DND-41 (cell line): ENCODE measurements around the gene VTI1A.
"Not testable (repeated sequence)": the region's sequence is repeated elsewhere in the genome, so short reads cannot be mapped to it uniquely, and the experiment has no call there.

Source experiments
- ATAC-seq: fragments of 200-7000 bp; cut with Tn5 transposase; 3 replicates; pipeline ENCODE4 v1.9.1; 2021; ENCODE audit warnings: low read depth; ENCODE audit not compliant: insufficient read depth
- DNase-seq: peaks from one replicate; pipeline ENCODE4 v3.0.0-alpha.2; 2020
- H2AFZ ChIP-seq: 2 replicates; pipeline ENCODE4 v1.6.0; 2012; ENCODE audit warnings: low read depth, low read length
- H3K27ac ChIP-seq: 2 replicates; pipeline ENCODE4 v1.5.1; 2012; ENCODE audit warnings: low read length, inconsistent platforms
- H3K27me3 ChIP-seq: fragments of 200-600 bp; sonication (generic); 2 replicates; pipeline ENCODE4 v1.6.0; 2012; ENCODE audit warnings: low read length, mild to moderate bottlenecking, inconsistent platforms; ENCODE audit not compliant: insufficient read depth, poor library complexity
- H3K36me3 ChIP-seq: 2 replicates; pipeline ENCODE4 v1.5.1; 2012; ENCODE audit warnings: low read length, inconsistent platforms; ENCODE audit not compliant: insufficient read depth
- H3K4me1 ChIP-seq: 2 replicates; pipeline ENCODE4 v1.5.1; 2012; ENCODE audit warnings: mild to moderate bottlenecking, low read length; ENCODE audit not compliant: insufficient read depth
- H3K4me2 ChIP-seq: 2 replicates; pipeline ENCODE4 v1.6.0; 2012; ENCODE audit warnings: mild to moderate bottlenecking, moderate library complexity, low read length, inconsistent platforms; ENCODE audit not compliant: insufficient read depth
- H3K4me3 ChIP-seq, 2 experiments: fragments of 200-600 bp in 1 of 2; shearing (Covaris generic) in 1 of 2; 2 replicates each; pipeline ENCODE4 v1.5.1; 2012 to 2016; ENCODE audit warnings: inconsistent platforms in 2 of 2, low read length in 2 of 2, mild to moderate bottlenecking in 2 of 2, low read depth in 1 of 2, moderate library complexity in 1 of 2
- H3K79me2 ChIP-seq: 2 replicates; pipeline ENCODE4 v1.6.0; 2012; ENCODE audit warnings: low read length, inconsistent platforms; ENCODE audit not compliant: insufficient read depth
- H3K9ac ChIP-seq: 2 replicates; pipeline ENCODE4 v1.6.0; 2012; ENCODE audit warnings: low read depth, mild to moderate bottlenecking, inconsistent platforms, low read length, moderate library complexity
- H3K9me3 ChIP-seq: 2 replicates; pipeline ENCODE4 v1.5.1; 2012; ENCODE audit warnings: low read length, moderate library complexity, mild to moderate bottlenecking, inconsistent platforms; ENCODE audit not compliant: insufficient read depth, severe bottlenecking
- H4K20me1 ChIP-seq: 2 replicates; pipeline ENCODE4 v1.6.0; 2012; ENCODE audit warnings: low read length; ENCODE audit not compliant: insufficient read depth
- CTCF ChIP-seq: IDR thresholded peaks from 2 replicates; pipeline ENCODE4 v1.5.1; 2012; ENCODE audit warnings: borderline replicate concordance, low read length, moderate library complexity, mild to moderate bottlenecking; ENCODE audit not compliant: poor library complexity, severe bottlenecking; ENCODE audit errors: extremely low read depth
- EZH2 ChIP-seq: IDR thresholded peaks from 3 replicates; pipeline ENCODE4 v1.6.1; 2012; ENCODE audit warnings: borderline replicate concordance, low read depth, mild to moderate bottlenecking, moderate library complexity, low read length, inconsistent platforms; ENCODE audit not compliant: severe bottlenecking

Gene VTI1A

GRCh38 chr10:112536663-112537062 lies 89.6 kb downstream of the VTI1A start:
- Histone ChIP-seq H3K4me3 (no peak overlapping the region), H3K36me3 (peaks cover 12% of the 10 kb centered on the region; the same call in 1 of the 2 replicates), H3K27me3 (no peaks in the 10 kb centered on the region), H4K20me1 (no peaks in the 10 kb centered on the region; the same call in 1 of the 2 replicates), H3K9me3 (no peaks in the 10 kb centered on the region), H3K4me1 (peaks cover 18% of the 10 kb centered on the region), H3K79me2 (no peaks in the 10 kb centered on the region), H2AFZ (no peak overlapping the region), H3K4me2 (no peak overlapping the region), H3K27ac (no peak overlapping the region), H3K9ac (no peak overlapping the region)
- ATAC-seq, result peak; percentile 69
- peak; percentile 39 for DNase-seq
- TF ChIP-seq EZH2, result no peak
- TF ChIP-seq CTCF, result no peak

- TF ChIP-seq EZH2 (no peak), CTCF (no peak)
- no peak overlapping the region for H3K4me2 ChIP-seq
- no peaks in the 10 kb centered on the region for H3K79me2 ChIP-seq
- H3K27me3 ChIP-seq, result no peaks in the 10 kb centered on the region
- H4K20me1 ChIP-seq, result no peaks in the 10 kb centered on the region; the same call in 1 of the 2 replicates
- no peak for ATAC-seq
- DNase-seq, result no peak
- H3K36me3 ChIP-seq, result peaks cover 19% of the 10 kb centered on the region; the same call in 1 of the 2 replicates
- H3K27ac ChIP-seq, result no peak overlapping the region
- H3K9me3 ChIP-seq, result no peaks in the 10 kb centered on the region
- no peak overlapping the region for H2AFZ ChIP-seq
- H3K4me3 ChIP-seq, result no peak overlapping the region
- peaks cover 18% of the 10 kb centered on the region for H3K4me1 ChIP-seq
- H3K9ac ChIP-seq, result no peak overlapping the region
These were observed 91.2 kb downstream of the VTI1A start for GRCh38 chr10:112538168-112538567.

- no peaks in the 10 kb centered on the region for H3K79me2 ChIP-seq
- no peak overlapping the region for H3K27ac ChIP-seq
- no peaks in the 10 kb centered on the region for H3K27me3 ChIP-seq
- TF ChIP-seq EZH2 (no peak), CTCF (no peak)
- DNase-seq (no peak), ATAC-seq (no peak)
- peaks cover 18% of the 10 kb centered on the region for H3K4me1 ChIP-seq
- no peak overlapping the region for H3K4me3 ChIP-seq
- no peaks in the 10 kb centered on the region; the same call in 1 of the 2 replicates for H4K20me1 ChIP-seq
- H3K9ac ChIP-seq, result no peak overlapping the region
- H3K9me3 ChIP-seq, result no peaks in the 10 kb centered on the region
- no peak overlapping the region for H2AFZ ChIP-seq
- peaks cover 19% of the 10 kb centered on the region; the same call in 1 of the 2 replicates for H3K36me3 ChIP-seq
- no peak overlapping the region for H3K4me2 ChIP-seq
These were observed 92.3 kb downstream of the VTI1A start for GRCh38 chr10:112539340-112539739.

- not testable (repeated sequence) for H3K27me3 ChIP-seq, DNase-seq, H3K4me2 ChIP-seq, H4K20me1 ChIP-seq, H3K9ac ChIP-seq, H3K4me3 ChIP-seq, H3K27ac ChIP-seq, H2AFZ ChIP-seq, H3K4me1 ChIP-seq, H3K9me3 ChIP-seq, ATAC-seq, H3K79me2 ChIP-seq
- H3K36me3 ChIP-seq, result peaks cover 19% of the 10 kb centered on the region; the same call in 1 of the 2 replicates
These were observed 95.8 kb downstream of the VTI1A start for GRCh38 chr10:112542823-112543222.
